ENCODE data around the gene GSC2.
A peak's percentile ranks its signal among the peaks of the same experiment; 100 is the strongest.

GSC2 gene

GRCh38 chr22:19120829-19121630 is 29.1 kb downstream of the GSC2 start:
- CTCF ChIA-PET, result interaction anchor here (1.0 to 3.1 kb wide), 5 partner anchors 10 to 177 kb away, joined by 3 to 10 read pairs (median 3); partner anchors contain the start of gene ESS2
- POLR2A ChIA-PET, result interaction anchor here (1.4 kb wide), 1 partner anchor 11 kb away, joined by 4 read pairs; the partner anchor contains the start of gene TSSK2
- DNase-seq (ENCODE audit: extremely low spot score), result no peak

GRCh38 chr22:19119949-19120348 is 30.1 kb downstream of the GSC2 start:
- CTCF ChIA-PET, result interaction anchor here (1.5 to 3.1 kb wide), 3 partner anchors 9 to 59 kb away, joined by 4 to 10 read pairs (median 5); partner anchors contain the start of genes ESS2 and SLC25A1
- no peak for DNase-seq (ENCODE audit: extremely low spot score)
- TF ChIP-seq CTCF (IDR thresholded peaks at IDR 0.05; ENCODE audit: control extremely low read depth, extremely low read depth, low read depth, missing control alignments), result no peak
- POLR2A ChIA-PET, result no interaction called here

More at GRCh38 chr22:19120829-19121630, 29.1 kb downstream of the GSC2 start:
- TF ChIP-seq CTCF (IDR thresholded peaks at IDR 0.05; ENCODE audit: control extremely low read depth, extremely low read depth, low read depth, missing control alignments), result no peak

- POLR2A ChIA-PET, result no interaction called here
- TF ChIP-seq CTCF (IDR thresholded peaks at IDR 0.05; ENCODE audit: control extremely low read depth, extremely low read depth, low read depth, missing control alignments), result no peak
- peak; percentile 68 for DNase-seq (ENCODE audit: extremely low spot score)
- CTCF ChIA-PET, result interaction anchor here (1.0 to 3.1 kb wide), 6 partner anchors 8 to 61 kb away, joined by 3 to 10 read pairs (median 4); partner anchors contain the start of genes ESS2 and SLC25A1
Observed at GRCh38 chr22:19118329-19118880, 31.7 kb downstream of the GSC2 start.

GRCh38 chr22:19117111-19117512 is 33.0 kb downstream of the GSC2 start:
- ChIA-PET CTCF (interaction anchor here (1.3 kb wide), 1 partner anchor 27 kb away, joined by 7 read pairs; the partner anchor contains the start of gene ESS2), POLR2A (no interaction called here)
- DNase-seq (ENCODE audit: extremely low spot score), result no peak
- no peak for TF ChIP-seq CTCF (IDR thresholded peaks at IDR 0.05; ENCODE audit: control extremely low read depth, extremely low read depth, low read depth, missing control alignments)

- TF ChIP-seq CTCF (IDR thresholded peaks at IDR 0.05; ENCODE audit: control extremely low read depth, extremely low read depth, low read depth, missing control alignments), result peak; percentile 9
- DNase-seq (ENCODE audit: extremely low spot score), result no peak
- CTCF ChIA-PET, result interaction anchor here (0.6 to 2.0 kb wide), 7 partner anchors 10 to 514 kb away, joined by 3 to 7 read pairs (median 3); partner anchors contain the start of gene ESS2
- POLR2A ChIA-PET, result no interaction called here
Observed at GRCh38 chr22:19115628-19116027, 34.5 kb downstream of the GSC2 start.

GRCh38 chr22:19114984-19115552 is 35.0 kb downstream of the GSC2 start:
- no peak for DNase-seq (ENCODE audit: extremely low spot score)
- ChIA-PET CTCF (interaction anchor here (0.8 to 2.0 kb wide), 5 partner anchors 9 to 515 kb away, joined by 3 to 7 read pairs (median 5); partner anchors contain the start of gene ESS2), POLR2A (no interaction called here)
- TF ChIP-seq CTCF (IDR thresholded peaks at IDR 0.05; ENCODE audit: control extremely low read depth, extremely low read depth, low read depth, missing control alignments), result no peak

Data from GM10248 (cell line).